M059J (cell line): ENCODE results near the gene TXNL4B. TPM values are rescaled to one million over a fixed set of nuclear protein-coding genes. Genes with fewer than 3 reads are reported as not detected.

Source experiments
- total RNA-seq: library from RNA; depleted of rRNA; stranded (reverse); fragments of >200 nt; shearing (Covaris generic); gene quantifications from 2 replicates; pipeline ENCODE4 v1.2.3, GENCODE V29; 2014; rRNA removed

Gene TXNL4B
- total RNA-seq, 1 experiment from 2014 or later = 12.0 TPM

Other genes with a start within 250 kb of the TXNL4B start
- 10.5 and 15.0 TPM in 2 replicates for gene ATXN1L, start 247.6 kb downstream of the TXNL4B start, total RNA-seq
- 12.9 and 13.8 TPM in 2 replicates for gene ZNF821, start 209.4 kb downstream of the TXNL4B start, total RNA-seq
- gene IST1, start 198.1 kb downstream of the TXNL4B start, total RNA-seq = 233 and 241 TPM in 2 replicates
- not detected in 2 replicates for gene PKD1L3, start 93.2 kb downstream of the TXNL4B start, total RNA-seq
- gene DHODH, start 84.9 kb downstream of the TXNL4B start, total RNA-seq = 5.3 and 5.7 TPM in 2 replicates
- not detected in 2 replicates for gene HP, start 39.1 kb downstream of the TXNL4B start, total RNA-seq
- gene HPR, start 30.4 kb downstream of the TXNL4B start, total RNA-seq = not detected in 2 replicates
- 15.5 and 32.3 TPM in 2 replicates for gene DHX38, start 227 bp upstream of the TXNL4B start, total RNA-seq
- gene PMFBP1, start 78.5 kb upstream of the TXNL4B start, total RNA-seq = 0.30 and 1.0 TPM in 2 replicates